NB4 (cell line): ENCODE results near the gene PRR23C.

Experiments used
- DNase-seq: peaks from one replicate; pipeline ENCODE4 v3.0.0; 2010; ENCODE audit warnings: low read depth
- H3K4me3 ChIP-seq: one replicate; pipeline ENCODE4 v1.5.1; 2011; ENCODE audit warnings: mild to moderate bottlenecking, low read depth, low read length, moderate library complexity
- CTCF ChIP-seq: IDR thresholded peaks from one replicate; pipeline ENCODE4 v1.5.1; 2012; ENCODE audit warnings: low read depth, low read length
- MAX ChIP-seq: IDR thresholded peaks from 2 replicates; pipeline ENCODE4 v1.6.1; 2011; ENCODE audit warnings: low read depth, low read length
- MYC ChIP-seq: IDR thresholded peaks from 2 replicates; pipeline ENCODE4 v1.6.1; 2011; ENCODE audit warnings: low read depth, low read length
- POLR2A ChIP-seq: IDR thresholded peaks from 2 replicates; pipeline ENCODE4 v1.6.1; 2011; ENCODE audit warnings: mild to moderate bottlenecking; ENCODE audit not compliant: insufficient read length; ENCODE audit errors: extremely low read depth

Gene PRR23C

GRCh38 chr3:139074565-139075115, 29.9 kb upstream of the PRR23C start:
- DNase-seq: no peak

GRCh38 chr3:139062918-139063317, 18.2 kb upstream of the PRR23C start:
- TF ChIP-seq CTCF: no peak
- no peak for TF ChIP-seq POLR2A
- no peak for TF ChIP-seq MYC
- TF ChIP-seq MAX: no peak
- DNase-seq: no peak
- H3K4me3 ChIP-seq: no peak overlapping the region

More at GRCh38 chr3:139074565-139075115, 29.9 kb upstream of the PRR23C start:
- H3K4me3 ChIP-seq: no peak overlapping the region
- no peak for TF ChIP-seq MAX
- no peak for TF ChIP-seq CTCF
- TF ChIP-seq POLR2A: no peak
- TF ChIP-seq MYC: no peak

GRCh38 chr3:139052802-139053600, 8.3 kb upstream of the PRR23C start:
- TF ChIP-seq CTCF (no peak), MYC (no peak), MAX (no peak), POLR2A (no peak)
- H3K4me3 ChIP-seq: no peak overlapping the region
- DNase-seq: no peak

- no peak overlapping the region for H3K4me3 ChIP-seq
- no peak for TF ChIP-seq MAX
- no peak for TF ChIP-seq POLR2A
- TF ChIP-seq MYC: no peak
- TF ChIP-seq CTCF: no peak
- DNase-seq: no peak
These were observed 932 bp downstream of the PRR23C start for GRCh38 chr3:139043554-139044365.

GRCh38 chr3:139037478-139037877, 7.2 kb downstream of the PRR23C start:
- no peak for DNase-seq
- TF ChIP-seq POLR2A (no peak), MAX (no peak), CTCF (no peak), MYC (no peak)
- H3K4me3 ChIP-seq: no peak overlapping the region
